ENCODE data around the gene SMYD3.

- TF ChIP-seq CTCF (IDR thresholded peaks at IDR 0.05) (no peak), POLR2A (IDR thresholded peaks at IDR 0.05) (no peak)
Measured at GRCh38 chr1:246428542-246429308, 78.4 kb downstream of the SMYD3 start.
